Skin of body (tissue), 2 donors: ENCODE results near the gene ATXN1. TPM values are rescaled to one million over a fixed set of nuclear protein-coding genes. Genes with fewer than 3 reads are reported as not detected.
"Not testable (repeated sequence)": the region's sequence is repeated elsewhere in the genome, so short reads cannot be mapped to it uniquely, and the experiment has no call there.

ENCODE experiments used
- DNase-seq: peaks from one replicate; lab custom pipeline; 2025; lab: John Stamatoyannopoulos, UW
- total RNA-seq: library from RNA; depleted of rRNA; stranded (reverse); fragments of >200 nt; gene quantifications from one replicate; pipeline ENCODE4 v1.2.3, GENCODE V29; 2014

ATXN1 gene
- total RNA-seq, 1 donor from 2014 or later: 52.6 TPM

GRCh38 chr6:16477367-16478149 is 283.7 kb downstream of the ATXN1 start:
- DNase-seq: no peak

GRCh38 chr6:16476861-16477260 is 284.4 kb downstream of the ATXN1 start:
- no peak for DNase-seq

- no peak for DNase-seq
Measured at GRCh38 chr6:16475494-16475781, 285.8 kb downstream of the ATXN1 start.

GRCh38 chr6:16474772-16475493 is 286.3 kb downstream of the ATXN1 start:
- no peak for DNase-seq

GRCh38 chr6:16473908-16474771 is 287.1 kb downstream of the ATXN1 start:
- no peak for DNase-seq

GRCh38 chr6:16473184-16473907 is 287.9 kb downstream of the ATXN1 start:
- no peak for DNase-seq

GRCh38 chr6:16472349-16473069 is 288.8 kb downstream of the ATXN1 start:
- no peak for DNase-seq

GRCh38 chr6:16471910-16472297 is 289.4 kb downstream of the ATXN1 start:
- no peak for DNase-seq

- DNase-seq: no peak
Measured at GRCh38 chr6:16471222-16471909, 289.9 kb downstream of the ATXN1 start.

GRCh38 chr6:16470502-16471221 is 290.6 kb downstream of the ATXN1 start:
- DNase-seq: no peak

- no peak for DNase-seq
Measured at GRCh38 chr6:16468991-16469615, 292.2 kb downstream of the ATXN1 start.

GRCh38 chr6:16466800-16467553 is 294.3 kb downstream of the ATXN1 start:
- DNase-seq: peak; percentile 10

GRCh38 chr6:16464045-16464444 is 297.2 kb downstream of the ATXN1 start:
- DNase-seq: no peak

- DNase-seq: not testable (repeated sequence)
Measured at GRCh38 chr6:16463246-16463645, 298.0 kb downstream of the ATXN1 start.

- DNase-seq: no peak
Measured at GRCh38 chr6:16461491-16461890, 299.8 kb downstream of the ATXN1 start.

GRCh38 chr6:16459472-16459871 is 301.8 kb downstream of the ATXN1 start:
- not testable (repeated sequence) for DNase-seq

- no peak for DNase-seq
Measured at GRCh38 chr6:16452348-16452747, 308.9 kb downstream of the ATXN1 start.

- DNase-seq: no peak
Measured at GRCh38 chr6:16450821-16451220, 310.4 kb downstream of the ATXN1 start.
